ES-I3 (cell line): ENCODE results near the gene RIC8A.
A peak's percentile ranks its signal among the peaks of the same experiment; 100 is the strongest.
"Not testable (repeated sequence)": the region's sequence is repeated elsewhere in the genome, so short reads cannot be mapped to it uniquely, and the experiment has no call there.

Source experiments
- H3K36me3 ChIP-seq: 2 replicates; pipeline ENCODE4 v1.6.1; 2013; ENCODE audit warnings: mild to moderate bottlenecking, low read length, control low read depth, moderate library complexity; ENCODE audit not compliant: insufficient read depth
- H3K4me1 ChIP-seq: 2 replicates; pipeline ENCODE4 v1.6.1; 2013; ENCODE audit warnings: mild to moderate bottlenecking, control low read depth, low read length; ENCODE audit not compliant: insufficient read depth
- H3K9ac ChIP-seq: 2 replicates; pipeline ENCODE4 v1.6.1; 2013; ENCODE audit warnings: low read depth, mild to moderate bottlenecking, low read length, moderate library complexity
- H3K9me3 ChIP-seq: 2 replicates; pipeline ENCODE4 v1.6.1; 2013; ENCODE audit warnings: mild to moderate bottlenecking, low read length, moderate library complexity; ENCODE audit not compliant: control insufficient read depth, insufficient read depth

Gene RIC8A

GRCh38 chr11:207208-207862, at the start of gene RIC8A, which contains the start of gene BET1L:
Gene RIC8A, plus strand, starts transcription at chr11:207708. Its CDS starts 1,147 bp downstream, at chr11:208855.
Gene BET1L, minus strand, starts transcription at chr11:207399. Its CDS starts 78 bp downstream, at chr11:207321.
- peak within 1 kb of the TSS; percentile 95 for H3K9ac ChIP-seq
- H3K9me3 ChIP-seq = no peaks in the 10 kb centered on the region
- peaks cover 13% of the 10 kb centered on the region; the same call in 1 of the 2 replicates for H3K4me1 ChIP-seq
- H3K36me3 ChIP-seq = peaks cover 16% of the 10 kb centered on the region

GRCh38 chr11:180242-180641, 27.3 kb upstream of the RIC8A start:
- not testable (repeated sequence) for H3K36me3 ChIP-seq, H3K4me1 ChIP-seq, H3K9ac ChIP-seq, H3K9me3 ChIP-seq

- H3K9ac ChIP-seq, H3K4me1 ChIP-seq, H3K9me3 ChIP-seq, H3K36me3 ChIP-seq: not testable (repeated sequence)
Observed at GRCh38 chr11:189200-189783, 18.2 kb upstream of the RIC8A start.

GRCh38 chr11:189843-190311, 17.6 kb upstream of the RIC8A start:
- not testable (repeated sequence) for H3K9ac ChIP-seq, H3K4me1 ChIP-seq, H3K9me3 ChIP-seq, H3K36me3 ChIP-seq

GRCh38 chr11:190546-190945, 17.0 kb upstream of the RIC8A start:
- H3K36me3 ChIP-seq, H3K9me3 ChIP-seq, H3K4me1 ChIP-seq, H3K9ac ChIP-seq: not testable (repeated sequence)

GRCh38 chr11:191490-192478, 15.7 kb upstream of the RIC8A start:
- H3K36me3 ChIP-seq, H3K9ac ChIP-seq, H3K4me1 ChIP-seq, H3K9me3 ChIP-seq: not testable (repeated sequence)

- H3K9ac ChIP-seq, H3K36me3 ChIP-seq, H3K9me3 ChIP-seq, H3K4me1 ChIP-seq: not testable (repeated sequence)
Observed at GRCh38 chr11:192674-193128, 14.8 kb upstream of the RIC8A start, which contains the start of gene SCGB1C1. Gene SCGB1C1, plus strand, starts transcription at chr11:193078. Its CDS starts 22 bp downstream, at chr11:193100.

- H3K4me1 ChIP-seq, H3K9me3 ChIP-seq, H3K36me3 ChIP-seq, H3K9ac ChIP-seq: not testable (repeated sequence)
Observed at GRCh38 chr11:193481-193880, 14.0 kb upstream of the RIC8A start.

- Histone ChIP-seq H3K9ac (no peak overlapping the region), H3K4me1 (no peaks in the 10 kb centered on the region), H3K9me3 (no peaks in the 10 kb centered on the region), H3K36me3 (no peaks in the 10 kb centered on the region; the same call in 1 of the 2 replicates)
Observed at GRCh38 chr11:196786-197731, 10.4 kb upstream of the RIC8A start.

- H3K9me3 ChIP-seq = no peaks in the 10 kb centered on the region
- no peaks in the 10 kb centered on the region; the same call in 1 of the 2 replicates for H3K36me3 ChIP-seq
- no peak overlapping the region for H3K9ac ChIP-seq
- no peaks in the 10 kb centered on the region for H3K4me1 ChIP-seq
Observed at GRCh38 chr11:197741-198235, 9.7 kb upstream of the RIC8A start.

- no peaks in the 10 kb centered on the region for H3K4me1 ChIP-seq
- no peaks in the 10 kb centered on the region; the same call in 1 of the 2 replicates for H3K36me3 ChIP-seq
- no peaks in the 10 kb centered on the region for H3K9me3 ChIP-seq
- H3K9ac ChIP-seq = no peak overlapping the region
Observed at GRCh38 chr11:198236-198806, 9.2 kb upstream of the RIC8A start.

GRCh38 chr11:199004-199581, 8.4 kb upstream of the RIC8A start:
- H3K9me3 ChIP-seq = no peaks in the 10 kb centered on the region
- H3K36me3 ChIP-seq = no peaks in the 10 kb centered on the region; the same call in 1 of the 2 replicates
- no peak overlapping the region for H3K9ac ChIP-seq
- no peaks in the 10 kb centered on the region for H3K4me1 ChIP-seq

GRCh38 chr11:199782-200181, 7.7 kb upstream of the RIC8A start:
- no peaks in the 10 kb centered on the region for H3K9me3 ChIP-seq
- H3K4me1 ChIP-seq = no peaks in the 10 kb centered on the region
- H3K9ac ChIP-seq = no peak overlapping the region
- H3K36me3 ChIP-seq = no peaks in the 10 kb centered on the region; the same call in 1 of the 2 replicates
